Neural crest cell (in vitro differentiated cells): ENCODE results near the gene P2RX2. TPM values are rescaled to one million over a fixed set of nuclear protein-coding genes. Genes with fewer than 3 reads are reported as not detected.
A peak's percentile ranks its signal among the peaks of the same experiment; 100 is the strongest.

Experiments
- DNase-seq: peaks from one replicate; pipeline ENCODE4 v3.0.0; 2021; ENCODE audit warnings: low read depth, mixed read lengths, low spot score
- H3K27ac Mint-ChIP-seq: one replicate; pipeline ENCODE4 v1.8.0; 2021; ENCODE audit warnings: mild to moderate bottlenecking, mixed read lengths; ENCODE audit not compliant: unreplicated experiment
- H3K27me3 Mint-ChIP-seq: 2 replicates; pipeline ENCODE4 v1.8.0; 2021; ENCODE audit warnings: low read depth, mild to moderate bottlenecking, mixed read lengths
- H3K36me3 Mint-ChIP-seq: 2 replicates; pipeline ENCODE4 v1.8.0; 2021; ENCODE audit warnings: low read depth, mild to moderate bottlenecking, mixed read lengths
- H3K4me1 Mint-ChIP-seq: 2 replicates; pipeline ENCODE4 v1.8.0; 2021; ENCODE audit warnings: mixed read lengths
- H3K4me3 Mint-ChIP-seq: one replicate; pipeline ENCODE4 v1.8.0; 2021; ENCODE audit warnings: mild to moderate bottlenecking, mixed read lengths
- H3K9me3 Mint-ChIP-seq: 2 replicates; pipeline ENCODE4 v1.8.0; 2021; ENCODE audit warnings: mixed read lengths
- total RNA-seq: library from RNA; stranded (reverse); gene quantifications from 2 replicates; pipeline ENCODE4 v1.2.1, GENCODE V29; 2021
- TF ChIP-seq, protein P1 (sequence below): fragments of 200-600 bp; sonication (generic); conservative IDR thresholded peaks from 2 replicates; pipeline ENCODE4 v1.5.0; 2021; ENCODE audit warnings: antibody characterized with exemption, mild to moderate bottlenecking

Gene P2RX2
- total RNA-seq, 1 donor from 2014 or later: not detected

GRCh38 chr12:132588821-132589669 is 29.5 kb upstream of the P2RX2 start:
- H3K4me3 Mint-ChIP-seq: peak overlapping the region; percentile 12

DNA sequence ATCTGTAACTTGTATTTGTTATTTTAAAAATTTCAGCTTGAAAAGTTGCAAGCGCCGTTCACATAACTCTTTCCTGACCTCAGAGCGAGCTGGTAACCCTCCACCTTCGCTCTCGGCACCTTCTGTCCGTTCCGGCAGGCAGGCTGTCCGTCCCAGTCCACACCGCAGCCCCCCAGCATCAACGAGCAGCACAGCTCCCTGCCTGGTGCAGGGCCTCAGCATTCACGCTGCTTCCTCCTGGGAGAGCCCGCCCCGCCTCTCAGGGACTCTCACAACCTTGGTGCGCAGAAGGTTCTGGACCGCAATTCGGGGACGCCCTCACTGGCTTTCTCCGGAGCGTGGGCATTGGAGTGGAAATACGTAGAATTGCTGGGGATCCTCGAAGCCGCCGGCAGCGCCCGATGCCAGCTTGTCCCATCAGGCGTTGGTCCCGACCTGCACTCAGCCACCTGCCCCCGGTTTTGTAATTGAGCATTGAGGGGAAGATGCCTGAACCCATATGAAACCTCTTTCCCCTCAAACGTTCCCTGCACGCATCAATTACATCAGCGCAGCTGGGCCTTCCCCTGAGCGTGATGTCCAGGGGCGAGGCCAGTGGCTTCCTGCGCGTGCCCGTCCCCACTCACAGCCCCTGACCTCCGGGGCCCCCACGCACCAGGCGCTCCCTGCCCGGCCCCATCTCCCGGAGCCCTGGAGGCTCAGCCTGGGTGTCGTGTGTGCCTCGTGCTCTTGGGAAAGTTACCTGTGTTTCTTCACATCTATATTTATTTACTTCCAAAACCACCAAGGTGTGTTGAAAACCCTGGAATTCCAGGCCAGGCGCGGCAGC is 27.3 kb upstream of the P2RX2 start:
- no peak overlapping the region for H3K27ac Mint-ChIP-seq
- no peaks in the 10 kb centered on the region for H3K9me3 Mint-ChIP-seq
- H3K36me3 Mint-ChIP-seq: no peaks in the 10 kb centered on the region
- peaks cover 10% of the 10 kb centered on the region for H3K4me1 Mint-ChIP-seq
- H3K4me3 Mint-ChIP-seq: no peak overlapping the region
- TF ChIP-seq, protein P1, sequence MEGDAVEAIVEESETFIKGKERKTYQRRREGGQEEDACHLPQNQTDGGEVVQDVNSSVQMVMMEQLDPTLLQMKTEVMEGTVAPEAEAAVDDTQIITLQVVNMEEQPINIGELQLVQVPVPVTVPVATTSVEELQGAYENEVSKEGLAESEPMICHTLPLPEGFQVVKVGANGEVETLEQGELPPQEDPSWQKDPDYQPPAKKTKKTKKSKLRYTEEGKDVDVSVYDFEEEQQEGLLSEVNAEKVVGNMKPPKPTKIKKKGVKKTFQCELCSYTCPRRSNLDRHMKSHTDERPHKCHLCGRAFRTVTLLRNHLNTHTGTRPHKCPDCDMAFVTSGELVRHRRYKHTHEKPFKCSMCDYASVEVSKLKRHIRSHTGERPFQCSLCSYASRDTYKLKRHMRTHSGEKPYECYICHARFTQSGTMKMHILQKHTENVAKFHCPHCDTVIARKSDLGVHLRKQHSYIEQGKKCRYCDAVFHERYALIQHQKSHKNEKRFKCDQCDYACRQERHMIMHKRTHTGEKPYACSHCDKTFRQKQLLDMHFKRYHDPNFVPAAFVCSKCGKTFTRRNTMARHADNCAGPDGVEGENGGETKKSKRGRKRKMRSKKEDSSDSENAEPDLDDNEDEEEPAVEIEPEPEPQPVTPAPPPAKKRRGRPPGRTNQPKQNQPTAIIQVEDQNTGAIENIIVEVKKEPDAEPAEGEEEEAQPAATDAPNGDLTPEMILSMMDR: no peak
- no peak for DNase-seq
- H3K27me3 Mint-ChIP-seq: peaks cover 34% of the 10 kb centered on the region

More at GRCh38 chr12:132588821-132589669, 29.5 kb upstream of the P2RX2 start:
- H3K9me3 Mint-ChIP-seq: no peaks in the 10 kb centered on the region
- no peaks in the 10 kb centered on the region for H3K36me3 Mint-ChIP-seq
- no peak for DNase-seq
- H3K4me1 Mint-ChIP-seq: peaks cover 10% of the 10 kb centered on the region
- H3K27ac Mint-ChIP-seq: no peak overlapping the region
- H3K27me3 Mint-ChIP-seq: peaks cover 40% of the 10 kb centered on the region
- TF ChIP-seq, protein P1: no peak

GRCh38 chr12:132592282-132592970 is 26.1 kb upstream of the P2RX2 start:
- Mint-ChIP-seq H3K4me1 (peaks cover 11% of the 10 kb centered on the region), H3K9me3 (no peaks in the 10 kb centered on the region), H3K36me3 (no peaks in the 10 kb centered on the region), H3K27me3 (peaks cover 38% of the 10 kb centered on the region), H3K4me3 (peak overlapping the region; percentile 27), H3K27ac (no peak overlapping the region)
- DNase-seq: no peak
- TF ChIP-seq, protein P1: no peak

- no peak overlapping the region for H3K4me3 Mint-ChIP-seq
- TF ChIP-seq, protein P1: no peak
- peaks cover 41% of the 10 kb centered on the region for H3K27me3 Mint-ChIP-seq
- peaks cover 16% of the 10 kb centered on the region for H3K4me1 Mint-ChIP-seq
- DNase-seq: no peak
- H3K9me3 Mint-ChIP-seq: no peaks in the 10 kb centered on the region
- H3K36me3 Mint-ChIP-seq: no peaks in the 10 kb centered on the region
- H3K27ac Mint-ChIP-seq: no peak overlapping the region
Measured at GRCh38 chr12:132593071-132593470, 25.5 kb upstream of the P2RX2 start.

- Mint-ChIP-seq H3K9me3 (no peaks in the 10 kb centered on the region), H3K4me1 (peaks cover 17% of the 10 kb centered on the region), H3K36me3 (no peaks in the 10 kb centered on the region), H3K27me3 (peaks cover 40% of the 10 kb centered on the region), H3K4me3 (peak overlapping the region; percentile 75), H3K27ac (no peak overlapping the region)
- TF ChIP-seq, protein P1: no peak
- DNase-seq: no peak
Measured at GRCh38 chr12:132593521-132593920, 25.1 kb upstream of the P2RX2 start.
